NCI-H82 treated with DMSO at 0.1 percent for 48 hours (cell line): Measurements from ENCODE around the gene SIAE.
"Not testable (repeated sequence)": the region's sequence is repeated elsewhere in the genome, so short reads cannot be mapped to it uniquely, and the experiment has no call there.

ENCODE experiments used
- DNase-seq: peaks from one replicate; lab custom pipeline; 2025; ENCODE audit not compliant: unreplicated experiment; lab: John Stamatoyannopoulos, UW

Gene SIAE

DNA sequence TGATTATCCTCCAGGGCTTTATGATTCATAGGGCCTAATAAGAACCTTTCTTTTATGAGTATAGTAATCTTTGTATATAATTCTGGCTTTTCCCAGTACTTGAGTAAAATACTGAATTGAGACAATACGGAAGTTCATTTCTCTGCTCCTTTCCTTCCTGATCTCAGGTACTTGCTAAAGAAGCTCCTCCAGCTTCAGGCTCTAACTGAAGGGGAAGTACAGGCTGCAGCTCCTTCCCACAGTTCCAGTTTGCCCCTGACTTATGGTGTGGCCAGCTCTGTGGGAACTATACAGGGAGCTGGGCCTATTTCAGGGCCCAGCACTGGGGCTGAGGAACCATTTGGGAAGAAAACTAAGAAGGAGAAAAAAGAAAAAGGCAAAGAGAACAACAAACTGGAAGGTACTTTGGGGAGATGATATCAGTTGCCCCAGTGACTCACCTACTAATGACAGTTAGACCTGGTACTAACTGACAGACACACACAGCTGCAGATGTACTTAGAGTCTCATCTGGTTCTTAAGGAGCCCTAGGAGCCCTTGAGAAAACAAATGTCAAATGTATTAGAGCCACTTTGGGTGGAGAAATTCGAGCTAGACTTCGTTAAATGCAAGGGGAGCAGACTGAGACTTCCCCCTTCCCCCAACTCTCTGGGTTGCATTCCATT is 47.9 kb downstream of the SIAE start:
- DNase-seq = no peak

GRCh38 chr11:124623861-124624525 is 49.5 kb downstream of the SIAE start:
- DNase-seq = no peak

DNA sequence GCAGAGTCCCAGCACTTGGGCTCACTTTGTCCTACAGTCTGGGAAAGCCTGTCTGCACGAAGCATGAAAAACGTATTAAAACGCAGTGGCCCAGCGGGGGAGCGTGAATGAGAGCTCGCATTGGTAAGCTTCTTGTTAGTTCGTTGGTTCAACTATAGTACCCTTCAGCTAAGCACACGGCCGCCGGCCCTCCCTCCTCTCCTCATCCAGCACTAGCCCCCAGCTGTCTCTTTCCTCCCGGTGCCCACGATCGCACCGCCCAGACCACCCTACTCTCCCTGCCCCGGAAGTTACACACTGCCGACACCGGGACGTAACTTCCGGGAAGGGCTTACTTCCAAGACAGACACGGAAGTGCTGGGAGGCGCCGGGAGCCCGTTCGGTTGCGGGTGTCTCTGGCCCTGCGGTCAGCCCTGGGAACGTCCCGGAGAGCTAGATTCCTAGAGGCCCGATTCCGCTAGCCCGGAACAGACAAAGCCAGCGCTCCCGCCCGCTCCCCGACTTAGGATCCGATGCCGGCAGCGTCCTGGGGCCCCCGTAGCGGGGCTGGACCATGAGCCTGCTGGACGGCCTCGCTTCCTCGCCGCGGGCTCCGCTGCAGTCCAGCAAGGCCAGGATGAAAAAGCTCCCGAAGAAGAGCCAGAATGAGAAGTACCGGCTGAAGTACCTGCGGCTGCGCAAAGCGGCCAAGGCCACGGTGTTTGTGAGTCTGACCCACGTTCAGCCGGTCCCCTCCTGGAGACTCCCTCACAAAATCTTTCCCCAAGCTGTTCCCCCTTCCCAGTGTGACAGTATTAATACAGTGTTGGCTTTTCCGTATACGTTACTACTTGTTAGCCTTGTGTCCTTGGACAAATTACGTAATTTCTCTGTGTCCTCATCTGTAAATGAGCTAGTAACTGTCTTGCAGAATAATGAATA is 50.7 kb downstream of the SIAE start, which contains the start of gene TBRG1:
TSS of gene TBRG1 (plus strand) at position 334 of the 921 bp plus-strand sequence. CDS start at position 554, 220 bp downstream.
- peak; percentile 80 for DNase-seq

DNA sequence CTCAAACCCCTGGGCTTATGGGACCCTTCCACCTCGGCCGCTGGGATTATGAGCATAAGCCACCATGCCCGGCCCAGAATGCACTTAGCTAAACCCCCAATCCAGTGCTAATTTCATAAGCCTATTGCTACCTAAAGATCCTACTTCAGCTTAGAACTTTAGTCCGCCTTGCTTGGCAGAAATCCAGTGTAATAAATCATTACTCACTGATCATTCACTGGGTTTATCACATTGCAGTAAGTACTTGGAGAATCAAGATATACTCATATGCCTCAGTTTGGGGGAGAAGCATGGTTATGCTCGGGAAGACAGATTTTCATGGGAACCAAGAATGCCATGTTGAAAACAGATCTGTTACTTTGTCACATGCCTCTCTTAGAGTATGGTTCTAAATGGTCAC is 54.7 kb downstream of the SIAE start:
- DNase-seq = peak; percentile 29

- DNase-seq = no peak
Observed at GRCh38 chr11:124612567-124613246, 60.8 kb downstream of the SIAE start.

- no peak for DNase-seq
Observed at GRCh38 chr11:124612045-124612444, 61.5 kb downstream of the SIAE start.

- no peak for DNase-seq
Observed at GRCh38 chr11:124611064-124611463, 62.5 kb downstream of the SIAE start, which contains the start of gene PANX3. PANX3 (plus strand) TSS chr11:124611428; CDS start chr11:124611557, 129 bp downstream.

- no peak for DNase-seq
Observed at GRCh38 chr11:124610295-124610694, 63.2 kb downstream of the SIAE start.

- no peak for DNase-seq
Observed at GRCh38 chr11:124608147-124608546, 65.4 kb downstream of the SIAE start.

DNA sequence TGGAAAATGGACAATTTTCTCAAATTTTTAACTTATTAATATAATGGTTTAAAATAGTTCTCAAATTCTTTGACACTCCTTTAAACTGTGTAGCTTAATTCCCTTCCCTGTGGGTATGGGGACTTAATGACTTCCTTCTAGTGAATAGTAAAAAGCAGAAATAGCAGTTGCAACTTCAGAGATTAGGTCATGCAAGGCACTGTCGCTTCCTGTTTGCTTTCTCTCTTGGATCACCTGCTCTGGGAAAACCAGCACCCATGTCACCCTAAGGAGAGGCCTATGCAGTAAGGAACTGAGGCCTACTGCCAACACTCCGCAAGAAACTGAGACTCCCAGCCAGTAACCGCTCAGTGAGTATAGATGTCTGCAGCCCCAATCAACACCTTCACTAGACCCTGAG is 67.8 kb downstream of the SIAE start:
- DNase-seq = no peak

DNA sequence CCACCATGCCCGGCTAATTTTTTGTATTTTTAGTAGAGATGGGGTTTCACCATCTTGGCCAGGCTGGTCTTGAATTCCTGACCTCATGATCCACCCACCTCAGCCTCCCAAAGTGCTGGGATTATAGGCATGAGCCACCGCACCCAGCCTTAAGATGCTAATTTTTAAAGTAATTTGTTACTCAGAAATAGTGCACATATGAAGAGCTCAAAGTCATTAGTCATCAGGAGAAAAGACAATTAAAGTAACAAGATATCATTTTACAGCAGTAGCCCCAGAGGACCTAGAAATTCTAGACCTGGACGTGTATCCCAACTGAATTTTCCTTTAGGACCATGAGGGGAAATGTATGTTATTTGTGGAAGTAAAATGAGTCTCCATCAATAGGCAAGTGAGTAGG is 70.8 kb downstream of the SIAE start:
- DNase-seq = not testable (repeated sequence)

- no peak for DNase-seq
Observed at GRCh38 chr11:124602193-124602592, 71.3 kb downstream of the SIAE start.

- DNase-seq = no peak
Observed at GRCh38 chr11:124600621-124601320, 72.8 kb downstream of the SIAE start.

DNA sequence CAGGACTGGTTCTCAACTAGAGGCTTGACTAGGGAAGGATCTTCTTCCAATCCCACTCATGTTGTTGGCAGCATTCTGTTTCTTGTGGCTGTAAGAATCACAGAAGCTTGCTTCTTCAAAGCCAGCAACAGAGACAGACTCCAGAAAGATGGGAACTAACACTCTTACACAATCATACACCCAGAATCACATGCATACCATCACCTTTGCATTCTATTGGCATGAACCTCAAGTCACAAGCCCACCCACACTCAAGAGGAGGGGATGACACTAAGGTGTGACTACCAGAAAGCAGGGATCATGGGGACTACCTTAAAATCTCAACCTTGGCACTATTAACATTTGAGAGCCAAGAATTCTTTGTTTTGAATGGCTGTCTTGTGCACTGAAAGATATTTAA is 75.9 kb downstream of the SIAE start:
- DNase-seq = no peak

GRCh38 chr11:124595302-124595701 is 78.2 kb downstream of the SIAE start:
- no peak for DNase-seq

DNA sequence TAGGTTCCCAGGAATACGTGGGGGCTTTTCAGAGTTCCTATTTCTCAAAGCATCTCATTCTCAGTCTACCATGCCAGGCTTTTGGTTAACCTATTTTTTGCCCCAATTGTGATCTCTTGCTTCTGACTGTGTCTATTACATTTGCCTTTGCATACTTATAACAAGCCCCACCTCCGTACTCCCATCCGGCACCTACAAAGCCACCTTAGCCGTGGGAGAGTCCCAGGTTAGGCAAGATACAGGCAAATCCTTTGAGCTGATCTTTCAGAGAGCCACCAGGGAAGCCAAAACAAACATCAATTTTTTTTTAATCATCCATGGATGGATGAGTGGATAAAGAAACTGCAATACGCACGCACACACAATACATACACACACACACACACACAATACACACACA is 80.9 kb downstream of the SIAE start:
- no peak for DNase-seq

GRCh38 chr11:124591430-124591829 is 82.1 kb downstream of the SIAE start:
- no peak for DNase-seq

- no peak for DNase-seq
Observed at GRCh38 chr11:124586238-124586860, 87.2 kb downstream of the SIAE start.

DNA sequence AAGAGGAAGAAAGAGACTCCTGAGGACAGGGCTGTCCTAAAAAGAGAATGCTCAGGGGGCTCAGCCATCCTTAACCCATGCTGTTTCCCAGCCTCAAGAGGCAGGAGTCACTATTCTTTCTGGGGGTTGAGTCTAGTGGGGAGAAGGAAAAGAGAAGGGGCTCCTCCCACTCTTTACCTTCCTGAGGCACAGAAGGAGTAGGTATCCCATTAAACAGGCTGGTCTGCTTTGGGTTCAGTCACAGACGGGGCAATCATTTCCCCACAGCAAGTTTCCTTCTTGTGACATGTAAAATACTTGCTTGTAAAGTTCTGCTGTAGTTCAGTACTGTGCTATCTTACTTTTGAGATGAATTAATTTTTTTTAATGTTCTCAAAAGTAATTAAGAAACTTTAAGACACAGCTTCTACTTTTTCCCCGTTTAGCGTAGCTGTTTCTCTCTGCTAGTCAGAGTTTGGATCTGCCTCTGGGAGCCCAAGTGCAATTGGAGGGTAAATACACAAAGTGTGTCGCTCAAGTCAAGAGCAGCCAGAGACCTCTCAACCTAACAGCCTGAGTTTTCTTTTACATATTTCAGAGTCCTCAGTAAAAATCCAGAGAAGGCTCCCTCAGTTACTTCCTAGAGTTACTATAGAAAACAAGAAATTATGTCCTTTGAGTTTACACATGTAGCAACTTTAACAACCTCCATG is 88.7 kb downstream of the SIAE start:
- DNase-seq = no peak
